ENCODE results near the gene LRRC75A.

LRRC75A gene

GRCh38 chr17:16519021-16519420 lies 27.0 kb upstream of the LRRC75A start:
- no peak for DNase-seq (ENCODE audit: extremely low read depth, low read depth)
- no peak for TF ChIP-seq CTCF (IDR thresholded peaks at IDR 0.05; ENCODE audit: low read depth, low read length)

DNA sequence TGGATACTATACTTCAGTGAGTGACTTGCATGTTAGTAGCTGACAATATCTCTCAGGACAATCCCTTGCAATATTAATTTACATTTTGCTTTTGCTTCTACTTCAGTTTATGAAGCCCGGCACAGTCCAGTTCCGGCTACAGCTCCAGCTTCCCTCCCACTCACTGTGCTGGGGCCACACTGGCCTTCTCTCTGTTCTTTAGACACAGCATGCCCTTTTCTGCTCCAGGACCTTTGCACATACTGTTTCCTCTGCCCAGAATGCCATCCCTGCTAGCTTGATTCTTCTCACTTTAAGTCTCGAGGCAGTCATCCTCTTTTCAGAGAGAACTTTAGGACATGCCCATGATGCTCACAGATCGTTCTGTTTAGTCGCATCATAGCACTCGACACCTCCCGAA lies 25.5 kb upstream of the LRRC75A start:
- TF ChIP-seq CTCF (IDR thresholded peaks at IDR 0.05; ENCODE audit: low read depth, low read length), result no peak
- DNase-seq (ENCODE audit: extremely low read depth, low read depth), result no peak

DNA sequence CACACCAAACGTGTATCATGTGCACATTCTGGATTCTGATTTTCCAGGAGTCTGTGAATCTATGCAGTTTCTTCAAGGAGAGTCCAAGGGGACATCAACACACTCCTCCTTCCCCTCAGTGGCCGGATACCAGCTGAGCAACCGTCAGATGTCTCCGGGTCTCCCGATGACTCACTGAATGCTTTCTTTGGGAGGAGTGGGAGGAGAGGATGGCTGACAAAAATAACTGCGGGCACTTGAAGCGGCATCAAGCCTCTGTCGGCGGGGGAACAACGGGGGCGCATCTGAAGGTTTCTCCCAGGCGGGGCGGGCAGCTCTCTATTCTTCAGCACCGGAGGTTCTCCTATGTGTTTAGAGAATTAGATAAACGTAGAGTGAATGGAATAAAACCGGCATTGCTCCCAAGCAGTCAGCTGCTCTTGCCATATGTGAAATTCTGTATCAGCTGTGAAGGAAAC lies 24.6 kb upstream of the LRRC75A start:
- TF ChIP-seq CTCF (IDR thresholded peaks at IDR 0.05; ENCODE audit: low read depth, low read length), result no peak
- DNase-seq (ENCODE audit: extremely low read depth, low read depth), result no peak

GRCh38 chr17:16515933-16516332 lies 23.9 kb upstream of the LRRC75A start:
- DNase-seq (ENCODE audit: extremely low read depth, low read depth), result no peak
- TF ChIP-seq CTCF (IDR thresholded peaks at IDR 0.05; ENCODE audit: low read depth, low read length), result no peak

- DNase-seq (ENCODE audit: extremely low read depth, low read depth), result no peak
- TF ChIP-seq CTCF (IDR thresholded peaks at IDR 0.05; ENCODE audit: low read depth, low read length), result no peak
Observed at GRCh38 chr17:16513873-16514272, 21.9 kb upstream of the LRRC75A start.

GRCh38 chr17:16512011-16512410 lies 20.0 kb upstream of the LRRC75A start:
- DNase-seq (ENCODE audit: extremely low read depth, low read depth), result no peak
- no peak for TF ChIP-seq CTCF (IDR thresholded peaks at IDR 0.05; ENCODE audit: low read depth, low read length)

- TF ChIP-seq CTCF (IDR thresholded peaks at IDR 0.05; ENCODE audit: low read depth, low read length), result no peak
- no peak for DNase-seq (ENCODE audit: extremely low read depth, low read depth)
Observed at GRCh38 chr17:16511593-16511992, 19.6 kb upstream of the LRRC75A start.

Measured in AG09319 (cell line).